EH (cell line): ENCODE data around the gene SCAI.
"Not testable (repeated sequence)": the region's sequence is repeated elsewhere in the genome, so short reads cannot be mapped to it uniquely, and the experiment has no call there.

Experiments
- DNase-seq: peaks from one replicate; pipeline ENCODE4 v3.0.0-alpha.2; 2015; ENCODE audit warnings: low read depth

The SCAI gene

GRCh38 chr9:125028041-125028440 lies 115.3 kb downstream of the SCAI start:
- DNase-seq: no peak

GRCh38 chr9:125024917-125025316 lies 118.4 kb downstream of the SCAI start:
- DNase-seq: no peak

GRCh38 chr9:125021069-125021468 lies 122.3 kb downstream of the SCAI start:
- no peak for DNase-seq

GRCh38 chr9:125015655-125016054 lies 127.7 kb downstream of the SCAI start:
- not testable (repeated sequence) for DNase-seq

GRCh38 chr9:125012013-125012412 lies 131.3 kb downstream of the SCAI start:
- not testable (repeated sequence) for DNase-seq

DNA sequence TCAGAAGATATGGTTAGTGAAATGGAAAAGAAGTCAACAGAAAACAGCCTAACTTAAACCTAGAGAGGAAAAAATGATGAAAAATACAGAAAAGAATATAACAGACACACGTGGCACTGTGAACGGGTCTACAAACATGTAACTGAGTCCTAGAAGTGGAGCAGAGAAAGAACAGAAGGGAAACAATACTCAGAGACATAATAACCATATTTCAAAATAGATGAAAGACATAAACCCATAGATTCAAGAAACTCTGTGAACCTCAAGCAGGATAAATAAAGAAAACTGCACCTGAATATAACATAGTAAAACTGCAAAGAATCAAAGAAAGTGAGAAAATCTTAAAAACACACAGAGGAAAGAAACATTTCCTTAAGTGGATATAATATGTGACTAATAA lies 134.7 kb downstream of the SCAI start:
- DNase-seq: no peak

GRCh38 chr9:125003332-125003731 lies 140.0 kb downstream of the SCAI start:
- no peak for DNase-seq

DNA sequence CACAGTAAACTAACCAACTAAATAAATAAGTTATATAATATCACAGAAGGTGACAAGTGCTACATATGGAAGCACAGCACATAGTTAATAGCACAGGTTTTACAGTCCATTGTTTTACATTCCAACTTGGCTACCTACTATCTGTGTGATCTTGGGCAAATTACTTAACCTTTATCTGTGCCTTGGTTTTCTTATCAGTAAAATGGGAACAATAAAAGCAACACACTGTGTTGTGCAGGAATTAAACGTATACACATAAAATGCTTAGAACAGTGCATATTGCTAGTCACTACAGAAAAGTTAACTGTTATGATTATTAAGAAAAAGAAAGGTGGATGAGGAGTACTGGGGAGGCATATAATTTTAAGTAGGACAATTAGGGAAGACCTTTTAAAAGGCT lies 159.6 kb downstream of the SCAI start:
- DNase-seq: no peak

DNA sequence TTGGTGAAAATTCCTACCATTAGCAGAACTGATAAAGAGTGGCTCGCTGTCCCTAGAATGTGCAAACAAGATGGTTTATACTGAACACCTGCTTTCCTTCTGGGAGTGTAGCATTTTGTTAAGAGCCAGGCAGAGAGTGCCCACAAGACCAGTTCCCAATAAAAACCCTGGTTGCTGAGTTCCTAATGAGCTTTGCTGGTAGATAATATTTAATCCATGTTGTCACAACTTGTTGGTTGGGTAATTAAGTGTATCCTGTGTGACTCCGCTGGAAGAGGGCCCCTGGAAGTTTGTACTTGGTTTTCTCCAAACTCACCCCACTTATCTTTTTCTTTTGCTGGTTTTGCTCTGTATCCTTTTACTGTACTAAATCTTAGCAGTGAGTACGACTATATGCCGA lies 162.9 kb downstream of the SCAI start:
- DNase-seq: no peak

GRCh38 chr9:124975131-124975530 lies 168.2 kb downstream of the SCAI start:
- peak; percentile 61 for DNase-seq

DNA sequence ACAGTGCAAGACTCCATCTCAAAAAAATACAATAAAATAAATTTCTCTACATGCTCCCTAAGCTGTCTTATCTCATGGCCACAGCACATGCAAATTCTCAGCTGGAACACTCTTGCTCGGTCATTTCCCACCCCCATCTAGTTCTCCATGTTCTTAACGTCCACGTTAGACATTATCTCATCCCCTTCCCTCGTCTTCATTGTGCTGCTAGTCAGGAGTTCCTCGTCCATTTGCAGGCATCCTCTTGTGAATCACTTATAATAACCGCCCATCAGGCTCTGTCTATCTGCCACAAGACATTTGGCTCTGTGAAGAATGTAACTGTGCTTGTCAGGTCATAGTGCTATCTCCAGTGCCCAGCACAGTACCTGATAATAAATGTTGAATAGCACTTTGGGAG lies 169.5 kb downstream of the SCAI start:
- DNase-seq: no peak

- no peak for DNase-seq
These were observed 171.0 kb downstream of the SCAI start for GRCh38 chr9:124972241-124972770.

DNA sequence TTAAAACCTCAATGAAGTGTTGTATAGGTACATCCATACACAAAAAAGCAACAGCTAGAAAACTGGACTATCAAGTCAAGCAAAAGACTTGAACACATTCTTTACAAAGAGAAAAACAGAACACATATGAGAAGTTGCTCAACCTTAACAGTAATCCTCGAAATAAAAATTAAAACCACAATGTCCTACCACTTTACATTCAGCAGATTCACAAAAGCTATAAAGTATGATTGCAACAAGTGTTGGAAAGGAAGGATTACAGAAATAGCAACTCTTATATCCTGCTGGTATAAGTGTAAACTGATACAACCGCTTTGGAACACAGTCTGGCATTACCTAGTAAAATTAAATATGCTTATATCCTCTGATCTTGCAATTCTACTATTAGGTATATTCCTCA lies 173.9 kb downstream of the SCAI start:
- DNase-seq: no peak

DNA sequence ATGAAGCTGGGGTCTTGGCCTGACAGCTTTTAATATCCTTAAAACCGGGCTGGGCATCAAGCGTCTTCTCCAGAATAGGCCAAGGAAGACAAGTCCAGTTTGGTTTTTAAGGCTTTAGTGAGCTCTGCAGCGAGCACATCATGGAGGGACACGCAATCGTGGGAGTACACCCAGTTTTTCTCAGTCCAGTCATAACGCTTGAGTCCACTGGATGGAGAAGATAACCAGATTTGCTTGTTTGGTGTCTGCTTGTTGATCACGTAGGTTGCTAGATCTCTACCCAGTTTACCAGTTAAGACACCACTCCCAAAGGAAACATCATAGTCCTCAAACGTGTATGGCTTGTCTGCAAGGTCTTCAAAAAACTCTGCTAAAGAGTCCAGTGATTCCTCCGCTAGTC lies 175.1 kb downstream of the SCAI start:
- no peak for DNase-seq

GRCh38 chr9:124965775-124966568 lies 177.4 kb downstream of the SCAI start:
- DNase-seq: peak; percentile 86

DNA sequence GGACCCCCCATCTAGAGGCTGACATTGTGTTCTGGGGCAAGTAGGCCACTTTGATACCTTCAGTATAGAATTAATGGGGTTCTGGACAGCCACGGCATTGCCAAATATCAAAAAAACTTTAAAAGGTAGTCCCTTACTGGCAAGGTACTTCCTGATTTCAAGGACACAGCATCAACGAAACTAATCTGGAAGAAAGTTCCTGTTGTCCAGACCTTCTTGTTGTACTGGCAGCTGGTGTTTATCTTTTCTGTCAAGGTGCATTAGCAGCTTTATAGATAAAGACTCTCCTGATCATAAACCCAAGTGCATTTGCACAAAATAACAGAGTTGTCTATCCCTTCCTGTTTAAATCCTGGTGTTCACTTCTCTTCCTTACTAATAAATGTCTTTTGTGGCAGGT lies 178.7 kb downstream of the SCAI start:
- DNase-seq: no peak

DNA sequence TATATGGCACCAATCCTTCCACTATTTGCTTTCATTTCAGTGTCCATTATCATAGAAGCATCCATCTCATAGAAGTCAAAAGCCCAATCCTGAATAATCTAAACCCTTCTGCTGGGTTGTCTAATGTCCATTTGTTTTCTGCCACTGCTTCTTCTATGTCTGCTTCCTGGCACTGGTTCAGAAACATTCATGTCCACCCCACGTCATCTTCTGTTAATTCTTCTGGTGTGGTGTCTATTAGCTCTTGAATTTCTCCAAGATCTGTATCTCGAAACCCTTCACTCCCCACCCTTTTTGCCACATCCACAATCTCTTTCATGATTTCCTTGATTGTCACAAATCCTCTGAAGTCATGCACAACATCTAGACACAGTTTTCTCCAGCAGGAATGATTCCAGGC lies 179.3 kb downstream of the SCAI start:
- peak; percentile 88 for DNase-seq

DNA sequence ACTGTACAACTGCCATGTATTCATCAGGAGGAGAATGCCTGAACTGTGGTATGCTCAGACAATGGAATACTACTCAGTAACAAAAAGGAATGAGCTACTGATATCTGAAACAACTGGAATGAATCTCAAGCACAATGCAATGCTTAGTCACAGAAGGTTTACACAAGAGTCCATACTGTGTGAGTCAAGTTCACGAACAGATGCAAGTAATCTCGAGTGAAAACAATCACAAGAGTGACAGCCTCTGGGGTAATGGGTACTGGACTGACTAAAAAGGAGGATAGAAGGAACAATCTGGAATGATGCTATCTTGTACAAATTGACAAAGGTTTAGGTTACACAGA lies 182.9 kb downstream of the SCAI start:
- no peak for DNase-seq

GRCh38 chr9:124959671-124960408 lies 183.5 kb downstream of the SCAI start:
- DNase-seq: peak; percentile 94

DNA sequence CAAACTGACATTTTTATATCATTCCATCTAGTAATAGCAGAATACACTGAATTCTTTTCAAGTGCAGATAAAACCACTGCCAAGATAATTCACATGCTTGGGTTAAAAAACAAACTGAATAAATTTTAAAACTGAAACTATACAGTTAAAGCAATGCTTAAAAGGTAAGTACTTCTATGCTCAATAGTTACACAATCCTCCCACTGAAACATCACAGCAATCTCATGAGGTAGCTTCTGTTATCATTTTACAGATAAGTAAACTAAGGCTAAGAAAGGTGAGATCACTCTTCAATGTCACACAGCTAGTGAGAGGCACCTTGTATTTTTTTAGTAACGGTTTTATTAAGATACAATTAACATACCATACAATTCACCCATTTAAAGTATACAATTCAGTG lies 189.1 kb downstream of the SCAI start:
- DNase-seq: no peak

- DNase-seq: no peak
These were observed 193.1 kb downstream of the SCAI start for GRCh38 chr9:124950050-124950718.

- DNase-seq: no peak
These were observed 193.9 kb downstream of the SCAI start for GRCh38 chr9:124949387-124949786.
